HEK293 (cell line): Measurements from ENCODE around the gene CCBE1.

Experiments
- SETDB1 ChIP-seq: IDR thresholded peaks from one replicate; pipeline ENCODE4 v1.6.1; 2017; ENCODE audit warnings: mild to moderate bottlenecking, low read length, moderate library complexity, mixed read lengths; ENCODE audit not compliant: insufficient read length
- ZBTB20 ChIP-seq: fragments of 450-650 bp; formaldehyde crosslinking; IDR thresholded peaks from 2 replicates; pipeline ENCODE4 v1.5.1; 2016; ENCODE audit warnings: missing biosample characterization, missing genetic modification characterization
- ZFP41 ChIP-seq: fragments of 450-650 bp; formaldehyde crosslinking; IDR thresholded peaks from 2 replicates; pipeline ENCODE4 v1.5.1; 2016; ENCODE audit warnings: missing biosample characterization, missing genetic modification characterization, borderline replicate concordance
- ZNF223 ChIP-seq: fragments of 450-650 bp; formaldehyde crosslinking; IDR thresholded peaks from 2 replicates; pipeline ENCODE4 v1.5.1; 2016; ENCODE audit warnings: missing biosample characterization, missing genetic modification characterization
- ZNF24 ChIP-seq: fragments of 450-650 bp; formaldehyde crosslinking; IDR thresholded peaks from 2 replicates; pipeline ENCODE4 v1.5.1; 2016; ENCODE audit warnings: missing biosample characterization, missing genetic modification characterization
- ZNF350 ChIP-seq: fragments of 450-650 bp; formaldehyde crosslinking; IDR thresholded peaks from 2 replicates; pipeline ENCODE4 v1.5.0; 2017; ENCODE audit warnings: missing biosample characterization, mild to moderate bottlenecking, missing genetic modification characterization
- ZNF555 ChIP-seq: fragments of 450-650 bp; formaldehyde crosslinking; conservative IDR thresholded peaks from 2 replicates; pipeline ENCODE4 v1.5.1; 2017; ENCODE audit warnings: missing biosample characterization, mild to moderate bottlenecking, missing genetic modification characterization, inconsistent platforms
- ZNF580 ChIP-seq: fragments of 450-650 bp; formaldehyde crosslinking; IDR thresholded peaks from 2 replicates; pipeline ENCODE4 v1.5.1; 2016; ENCODE audit warnings: missing biosample characterization, missing genetic modification characterization
- ZNF639 ChIP-seq: fragments of 450-650 bp; formaldehyde crosslinking; IDR thresholded peaks from 2 replicates; pipeline ENCODE4 v1.5.1; 2016; ENCODE audit warnings: missing biosample characterization, missing genetic modification characterization
- TF ChIP-seq, protein P1 (sequence below): fragments of 450-650 bp; formaldehyde crosslinking; IDR thresholded peaks from 2 replicates; pipeline ENCODE4 v1.5.1; 2016; ENCODE audit warnings: missing biosample characterization, missing genetic modification characterization
- TF ChIP-seq, protein P2 (sequence below): fragments of 450-650 bp; formaldehyde crosslinking; IDR thresholded peaks from 2 replicates; pipeline ENCODE4 v1.5.1; 2017; ENCODE audit warnings: missing biosample characterization, mild to moderate bottlenecking, missing genetic modification characterization, moderate library complexity
- TF ChIP-seq, protein P3 (sequence below): fragments of 450-650 bp; formaldehyde crosslinking; IDR thresholded peaks from 2 replicates; pipeline ENCODE4 v1.5.1; 2016; ENCODE audit warnings: missing biosample characterization, missing genetic modification characterization

DNA sequence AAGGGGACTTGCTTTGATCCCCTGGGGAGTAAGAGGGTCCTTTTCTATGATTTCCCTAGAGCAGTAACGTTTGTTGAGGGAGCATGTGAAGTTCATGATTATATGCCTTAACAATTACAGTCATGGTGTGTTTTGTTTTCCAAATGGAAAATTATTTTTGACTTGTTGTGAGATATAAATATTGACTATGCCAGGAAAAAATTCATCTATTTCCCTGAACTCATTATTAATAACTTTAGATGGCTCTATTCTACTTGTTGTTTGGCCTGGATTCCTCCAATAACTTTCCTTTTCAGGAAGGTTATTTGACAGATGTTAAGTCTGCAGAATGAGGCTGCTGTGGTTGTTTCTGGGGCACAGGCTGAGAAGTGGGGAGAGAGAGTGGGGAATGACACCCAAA is 266.1 kb downstream of the CCBE1 start:
- TF ChIP-seq ZNF639 (tag by site-specific recombination) (no peak), SETDB1 (no peak), ZNF24 (tag by site-specific recombination) (no peak), ZBTB20 (tag by site-specific recombination) (no peak), ZNF580 (tag by site-specific recombination) (no peak), ZNF555 (no peak), ZNF223 (no peak), ZNF350 (tag by site-specific recombination) (no peak), ZFP41 (tag by site-specific recombination) (no peak)
- TF ChIP-seq, protein P1, sequence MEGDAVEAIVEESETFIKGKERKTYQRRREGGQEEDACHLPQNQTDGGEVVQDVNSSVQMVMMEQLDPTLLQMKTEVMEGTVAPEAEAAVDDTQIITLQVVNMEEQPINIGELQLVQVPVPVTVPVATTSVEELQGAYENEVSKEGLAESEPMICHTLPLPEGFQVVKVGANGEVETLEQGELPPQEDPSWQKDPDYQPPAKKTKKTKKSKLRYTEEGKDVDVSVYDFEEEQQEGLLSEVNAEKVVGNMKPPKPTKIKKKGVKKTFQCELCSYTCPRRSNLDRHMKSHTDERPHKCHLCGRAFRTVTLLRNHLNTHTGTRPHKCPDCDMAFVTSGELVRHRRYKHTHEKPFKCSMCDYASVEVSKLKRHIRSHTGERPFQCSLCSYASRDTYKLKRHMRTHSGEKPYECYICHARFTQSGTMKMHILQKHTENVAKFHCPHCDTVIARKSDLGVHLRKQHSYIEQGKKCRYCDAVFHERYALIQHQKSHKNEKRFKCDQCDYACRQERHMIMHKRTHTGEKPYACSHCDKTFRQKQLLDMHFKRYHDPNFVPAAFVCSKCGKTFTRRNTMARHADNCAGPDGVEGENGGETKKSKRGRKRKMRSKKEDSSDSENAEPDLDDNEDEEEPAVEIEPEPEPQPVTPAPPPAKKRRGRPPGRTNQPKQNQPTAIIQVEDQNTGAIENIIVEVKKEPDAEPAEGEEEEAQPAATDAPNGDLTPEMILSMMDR (tag by site-specific recombination) = no peak
- TF ChIP-seq, protein P2, sequence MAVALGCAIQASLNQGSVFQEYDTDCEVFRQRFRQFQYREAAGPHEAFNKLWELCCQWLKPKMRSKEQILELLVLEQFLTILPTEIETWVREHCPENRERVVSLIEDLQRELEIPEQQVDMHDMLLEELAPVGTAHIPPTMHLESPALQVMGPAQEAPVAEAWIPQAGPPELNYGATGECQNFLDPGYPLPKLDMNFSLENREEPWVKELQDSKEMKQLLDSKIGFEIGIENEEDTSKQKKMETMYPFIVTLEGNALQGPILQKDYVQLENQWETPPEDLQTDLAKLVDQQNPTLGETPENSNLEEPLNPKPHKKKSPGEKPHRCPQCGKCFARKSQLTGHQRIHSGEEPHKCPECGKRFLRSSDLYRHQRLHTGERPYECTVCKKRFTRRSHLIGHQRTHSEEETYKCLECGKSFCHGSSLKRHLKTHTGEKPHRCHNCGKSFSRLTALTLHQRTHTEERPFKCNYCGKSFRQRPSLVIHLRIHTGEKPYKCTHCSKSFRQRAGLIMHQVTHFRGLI (tag by site-specific recombination) = no peak
- TF ChIP-seq, protein P3, sequence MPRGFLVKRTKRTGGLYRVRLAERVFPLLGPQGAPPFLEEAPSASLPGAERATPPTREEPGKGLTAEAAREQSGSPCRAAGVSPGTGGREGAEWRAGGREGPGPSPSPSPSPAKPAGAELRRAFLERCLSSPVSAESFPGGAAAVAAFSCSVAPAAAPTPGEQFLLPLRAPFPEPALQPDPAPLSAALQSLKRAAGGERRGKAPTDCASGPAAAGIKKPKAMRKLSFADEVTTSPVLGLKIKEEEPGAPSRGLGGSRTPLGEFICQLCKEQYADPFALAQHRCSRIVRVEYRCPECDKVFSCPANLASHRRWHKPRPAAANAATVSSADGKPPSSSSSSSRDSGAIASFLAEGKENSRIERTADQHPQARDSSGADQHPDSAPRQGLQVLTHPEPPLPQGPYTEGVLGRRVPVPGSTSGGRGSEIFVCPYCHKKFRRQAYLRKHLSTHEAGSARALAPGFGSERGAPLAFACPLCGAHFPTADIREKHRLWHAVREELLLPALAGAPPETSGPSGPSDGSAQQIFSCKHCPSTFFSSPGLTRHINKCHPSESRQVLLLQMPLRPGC (tag by site-specific recombination) = no peak
